Body of pancreas (tissue), 4 donors: ENCODE data around the gene SERPINA4.

ENCODE experiments used
- POLR2A ChIP-seq, 3 donors: fragments of 450-650 bp; IDR thresholded peaks; one replicate each; pipeline ENCODE4 v1.6.1; 2016; ENCODE audit warnings: antibody characterized with exemption in 3 of 3, mild to moderate bottlenecking in 2 of 3
- TF ChIP-seq, protein P1 (sequence below), 7 experiments: fragments of 450-650 bp in 4 of 7; fragments of 200-600 bp in 3 of 7; sonication (generic) in 3 of 7; IDR thresholded peaks; one replicate each; pipeline ENCODE4 v1.5.1; 2016 to 2019; ENCODE audit warnings: antibody characterized with exemption in 7 of 7

DNA sequence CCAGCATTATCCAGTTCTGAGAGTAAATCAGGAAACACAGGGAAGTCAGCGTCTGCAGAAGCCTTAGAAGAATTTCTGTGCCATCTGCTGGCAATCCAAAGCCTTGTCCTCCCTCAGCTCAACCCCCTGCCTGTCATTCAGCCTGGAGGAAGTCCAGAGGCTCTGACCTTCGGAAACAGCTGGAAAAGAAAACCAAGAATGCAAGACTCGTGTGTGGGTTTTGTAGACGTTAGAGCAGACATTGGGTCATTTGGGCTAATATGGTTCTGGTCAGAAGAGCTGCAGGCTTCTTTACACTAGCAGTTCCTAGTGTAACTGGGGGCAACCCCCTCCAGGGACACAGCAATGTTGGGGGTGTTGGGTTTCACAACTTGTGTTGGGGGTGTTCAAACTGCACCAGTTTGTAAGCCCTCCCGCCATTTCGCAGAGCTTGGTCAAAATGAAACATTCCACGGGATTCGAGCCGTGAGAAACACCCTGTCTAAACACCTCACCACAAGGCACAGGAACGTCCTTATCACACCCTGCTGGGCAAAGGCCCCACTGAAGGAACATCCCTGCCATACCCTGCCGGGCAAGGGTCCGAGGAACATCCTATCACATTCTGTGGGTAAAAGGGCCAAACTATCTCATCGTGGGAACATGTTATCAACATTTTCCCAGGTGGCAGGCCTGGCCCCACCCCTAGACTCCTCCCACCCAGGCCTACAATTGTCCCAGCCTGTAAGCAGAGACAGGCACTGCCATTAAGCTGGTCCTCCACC is 21.0 kb upstream of the SERPINA4 start:
- TF ChIP-seq, protein P1, sequence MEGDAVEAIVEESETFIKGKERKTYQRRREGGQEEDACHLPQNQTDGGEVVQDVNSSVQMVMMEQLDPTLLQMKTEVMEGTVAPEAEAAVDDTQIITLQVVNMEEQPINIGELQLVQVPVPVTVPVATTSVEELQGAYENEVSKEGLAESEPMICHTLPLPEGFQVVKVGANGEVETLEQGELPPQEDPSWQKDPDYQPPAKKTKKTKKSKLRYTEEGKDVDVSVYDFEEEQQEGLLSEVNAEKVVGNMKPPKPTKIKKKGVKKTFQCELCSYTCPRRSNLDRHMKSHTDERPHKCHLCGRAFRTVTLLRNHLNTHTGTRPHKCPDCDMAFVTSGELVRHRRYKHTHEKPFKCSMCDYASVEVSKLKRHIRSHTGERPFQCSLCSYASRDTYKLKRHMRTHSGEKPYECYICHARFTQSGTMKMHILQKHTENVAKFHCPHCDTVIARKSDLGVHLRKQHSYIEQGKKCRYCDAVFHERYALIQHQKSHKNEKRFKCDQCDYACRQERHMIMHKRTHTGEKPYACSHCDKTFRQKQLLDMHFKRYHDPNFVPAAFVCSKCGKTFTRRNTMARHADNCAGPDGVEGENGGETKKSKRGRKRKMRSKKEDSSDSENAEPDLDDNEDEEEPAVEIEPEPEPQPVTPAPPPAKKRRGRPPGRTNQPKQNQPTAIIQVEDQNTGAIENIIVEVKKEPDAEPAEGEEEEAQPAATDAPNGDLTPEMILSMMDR (IDR thresholded peaks at IDR 0.05): no peak
- no peak for TF ChIP-seq POLR2A (IDR thresholded peaks at IDR 0.05)
